Measurements from ENCODE around the gene GRPEL1.

The GRPEL1 gene

GRCh38 chr4:7045961-7046921 is 21.6 kb downstream of the GRPEL1 start:
- H3K27ac ChIP-seq (ENCODE audit: low read depth, low read length), result no peak overlapping the region
- no peaks in the 10 kb centered on the region for H3K27me3 ChIP-seq (ENCODE audit: control insufficient read depth, insufficient read depth, low read length)
- no peak overlapping the region for H3K9ac ChIP-seq (ENCODE audit: low read length)
- H3K36me3 ChIP-seq (ENCODE audit: control insufficient read depth, insufficient read depth, low read length), result peaks cover 2% of the 10 kb centered on the region
- peak overlapping the region; percentile 26 for H3K4me3 ChIP-seq (ENCODE audit: low read length)
- peaks cover 22% of the 10 kb centered on the region for H3K4me1 ChIP-seq (ENCODE audit: control insufficient read depth, insufficient read depth, low read length)

GRCh38 chr4:7045553-7045952 is 22.3 kb downstream of the GRPEL1 start:
- H3K4me3 ChIP-seq (ENCODE audit: low read length), result peak overlapping the region; percentile 95

GRCh38 chr4:7044137-7044930 is 23.5 kb downstream of the GRPEL1 start:
- Histone ChIP-seq H3K36me3 (ENCODE audit: control insufficient read depth, insufficient read depth, low read length) (peaks cover 2% of the 10 kb centered on the region), H3K4me3 (ENCODE audit: low read length) (peak overlapping the region; percentile 95), H3K27ac (ENCODE audit: low read depth, low read length) (peak overlapping the region; percentile 78), H3K4me1 (ENCODE audit: control insufficient read depth, insufficient read depth, low read length) (peaks cover 22% of the 10 kb centered on the region), H3K9ac (ENCODE audit: low read length) (peak overlapping the region; percentile 86), H3K27me3 (ENCODE audit: control insufficient read depth, insufficient read depth, low read length) (no peaks in the 10 kb centered on the region)

More at GRCh38 chr4:7045553-7045952, 22.3 kb downstream of the GRPEL1 start:
- no peak overlapping the region for H3K27ac ChIP-seq (ENCODE audit: low read depth, low read length)
- peaks cover 22% of the 10 kb centered on the region for H3K4me1 ChIP-seq (ENCODE audit: control insufficient read depth, insufficient read depth, low read length)
- no peaks in the 10 kb centered on the region for H3K27me3 ChIP-seq (ENCODE audit: control insufficient read depth, insufficient read depth, low read length)
- peaks cover 2% of the 10 kb centered on the region for H3K36me3 ChIP-seq (ENCODE audit: control insufficient read depth, insufficient read depth, low read length)
- H3K9ac ChIP-seq (ENCODE audit: low read length), result no peak overlapping the region

- Histone ChIP-seq H3K4me3 (ENCODE audit: low read length) (peak within 1 kb of the TSS; percentile 95), H3K27me3 (ENCODE audit: control insufficient read depth, insufficient read depth, low read length) (no peaks in the 10 kb centered on the region), H3K27ac (ENCODE audit: low read depth, low read length) (peak within 1 kb of the TSS; percentile 78), H3K4me1 (ENCODE audit: control insufficient read depth, insufficient read depth, low read length) (peaks cover 22% of the 10 kb centered on the region), H3K9ac (ENCODE audit: low read length) (peak within 1 kb of the TSS; percentile 86), H3K36me3 (ENCODE audit: control insufficient read depth, insufficient read depth, low read length) (no peaks in the 10 kb centered on the region)
These were observed 24.4 kb downstream of the GRPEL1 start, which contains the start of gene TADA2B for GRCh38 chr4:7043284-7044136. Gene TADA2B (plus strand): TSS chr4:7043372. CDS start chr4:7043580, 208 bp downstream.

- Histone ChIP-seq H3K4me1 (ENCODE audit: control insufficient read depth, insufficient read depth, low read length) (peaks cover 22% of the 10 kb centered on the region), H3K27me3 (ENCODE audit: control insufficient read depth, insufficient read depth, low read length) (no peaks in the 10 kb centered on the region), H3K36me3 (ENCODE audit: control insufficient read depth, insufficient read depth, low read length) (no peaks in the 10 kb centered on the region), H3K9ac (ENCODE audit: low read length) (peak overlapping the region; percentile 25), H3K27ac (ENCODE audit: low read depth, low read length) (no peak overlapping the region), H3K4me3 (ENCODE audit: low read length) (peak overlapping the region; percentile 82)
These were observed 25.2 kb downstream of the GRPEL1 start for GRCh38 chr4:7042503-7043283.

GRCh38 chr4:7041801-7042502 is 25.9 kb downstream of the GRPEL1 start:
- H3K9ac ChIP-seq (ENCODE audit: low read length), result no peak overlapping the region
- H3K27me3 ChIP-seq (ENCODE audit: control insufficient read depth, insufficient read depth, low read length), result no peaks in the 10 kb centered on the region
- peak overlapping the region; percentile 82 for H3K4me3 ChIP-seq (ENCODE audit: low read length)
- H3K36me3 ChIP-seq (ENCODE audit: control insufficient read depth, insufficient read depth, low read length), result no peaks in the 10 kb centered on the region
- peaks cover 22% of the 10 kb centered on the region for H3K4me1 ChIP-seq (ENCODE audit: control insufficient read depth, insufficient read depth, low read length)
- no peak overlapping the region for H3K27ac ChIP-seq (ENCODE audit: low read depth, low read length)

GRCh38 chr4:7041246-7041645 is 26.6 kb downstream of the GRPEL1 start:
- no peak overlapping the region for H3K9ac ChIP-seq (ENCODE audit: low read length)
- H3K27me3 ChIP-seq (ENCODE audit: control insufficient read depth, insufficient read depth, low read length), result no peaks in the 10 kb centered on the region
- peaks cover 22% of the 10 kb centered on the region for H3K4me1 ChIP-seq (ENCODE audit: control insufficient read depth, insufficient read depth, low read length)
- H3K36me3 ChIP-seq (ENCODE audit: control insufficient read depth, insufficient read depth, low read length), result no peaks in the 10 kb centered on the region
- H3K4me3 ChIP-seq (ENCODE audit: low read length), result no peak overlapping the region
- H3K27ac ChIP-seq (ENCODE audit: low read depth, low read length), result no peak overlapping the region

- peaks cover 18% of the 10 kb centered on the region for H3K4me1 ChIP-seq (ENCODE audit: control insufficient read depth, insufficient read depth, low read length)
- no peak overlapping the region for H3K27ac ChIP-seq (ENCODE audit: low read depth, low read length)
- no peak overlapping the region for H3K9ac ChIP-seq (ENCODE audit: low read length)
- H3K4me3 ChIP-seq (ENCODE audit: low read length), result no peak overlapping the region
- H3K27me3 ChIP-seq (ENCODE audit: control insufficient read depth, insufficient read depth, low read length), result no peaks in the 10 kb centered on the region
- no peaks in the 10 kb centered on the region for H3K36me3 ChIP-seq (ENCODE audit: control insufficient read depth, insufficient read depth, low read length)
These were observed 27.1 kb downstream of the GRPEL1 start for GRCh38 chr4:7040765-7041164.

GRCh38 chr4:7037425-7037824 is 30.4 kb downstream of the GRPEL1 start:
- H3K9ac ChIP-seq (ENCODE audit: low read length), result no peak overlapping the region
- H3K4me3 ChIP-seq (ENCODE audit: low read length), result no peak overlapping the region
- no peak overlapping the region for H3K27ac ChIP-seq (ENCODE audit: low read depth, low read length)
- H3K36me3 ChIP-seq (ENCODE audit: control insufficient read depth, insufficient read depth, low read length), result no peaks in the 10 kb centered on the region
- H3K27me3 ChIP-seq (ENCODE audit: control insufficient read depth, insufficient read depth, low read length), result no peaks in the 10 kb centered on the region
- peaks cover 7% of the 10 kb centered on the region for H3K4me1 ChIP-seq (ENCODE audit: control insufficient read depth, insufficient read depth, low read length)

GRCh38 chr4:7034262-7035081 is 33.4 kb downstream of the GRPEL1 start:
- Histone ChIP-seq H3K9ac (ENCODE audit: low read length) (no peak overlapping the region), H3K4me3 (ENCODE audit: low read length) (no peak overlapping the region), H3K4me1 (ENCODE audit: control insufficient read depth, insufficient read depth, low read length) (no peaks in the 10 kb centered on the region), H3K27ac (ENCODE audit: low read depth, low read length) (no peak overlapping the region), H3K36me3 (ENCODE audit: control insufficient read depth, insufficient read depth, low read length) (peaks cover 8% of the 10 kb centered on the region), H3K27me3 (ENCODE audit: control insufficient read depth, insufficient read depth, low read length) (no peaks in the 10 kb centered on the region)
